Neural cell (in vitro differentiated cells): ENCODE results near the gene NBEA. TPM values are rescaled to one million over a fixed set of nuclear protein-coding genes. Genes with fewer than 3 reads are reported as not detected.

Experiments used
- H2AFZ ChIP-seq: fragments of 200-600, 300-800 bp; sonication (generic), shearing (Covaris generic); 2 replicates; pipeline ENCODE4 v1.6.0; 2014; ENCODE audit warnings: low read depth, mild to moderate bottlenecking, antibody characterized with exemption, low read length, moderate library complexity
- H3F3A ChIP-seq: fragments of 200-600 bp; shearing (Covaris generic); 2 replicates; pipeline ENCODE4 v1.6.1; 2016; ENCODE audit warnings: mild to moderate bottlenecking, moderate library complexity, mixed read lengths, antibody characterized with exemption, low read length; ENCODE audit not compliant: insufficient read depth, poor library complexity, severe bottlenecking
- H3K27ac ChIP-seq: fragments of 200-600, 300-800 bp; sonication (generic), shearing (Covaris generic); 2 replicates; pipeline ENCODE4 v1.5.1; 2014; ENCODE audit warnings: mild to moderate bottlenecking, low read length, moderate library complexity
- H3K27me3 ChIP-seq: fragments of 300-800, 200-600 bp; sonication (generic), shearing (Covaris generic); 2 replicates; pipeline ENCODE4 v1.6.0; 2014; ENCODE audit warnings: mild to moderate bottlenecking, low read depth, low read length, moderate library complexity; ENCODE audit not compliant: insufficient read depth
- H3K36me3 ChIP-seq: fragments of 300-800, 200-600 bp; sonication (generic), shearing (Covaris generic); 2 replicates; pipeline ENCODE4 v1.5.1; 2014; ENCODE audit warnings: mild to moderate bottlenecking, antibody characterized with exemption, low read length, moderate library complexity; ENCODE audit not compliant: insufficient read depth
- H3K4me2 ChIP-seq: fragments of 300-800, 200-600 bp; sonication (generic), shearing (Covaris generic); 2 replicates; pipeline ENCODE4 v1.6.0; 2014; ENCODE audit warnings: mild to moderate bottlenecking, low read length
- H3K4me3 ChIP-seq: fragments of 300-800, 200-600 bp; sonication (generic), shearing (Covaris generic); 2 replicates; pipeline ENCODE4 v1.5.1; 2014; ENCODE audit warnings: mild to moderate bottlenecking, low read length, moderate library complexity
- H3K79me2 ChIP-seq: fragments of 200-600 bp; shearing (Covaris generic); replicated peaks from 2 replicates; pipeline ENCODE4 v1.6.0; 2014; ENCODE audit warnings: mild to moderate bottlenecking, low read length, moderate library complexity; ENCODE audit not compliant: insufficient read depth
- H3K9ac ChIP-seq: fragments of 300-800, 200-600 bp; sonication (generic), shearing (Covaris generic); 2 replicates; pipeline ENCODE4 v1.6.1; 2016; ENCODE audit warnings: mild to moderate bottlenecking, low read length, mixed read lengths
- H3K9me2 ChIP-seq: fragments of 200-600 bp; shearing (Covaris generic); 2 replicates; pipeline ENCODE4 v1.6.1; 2016; ENCODE audit warnings: mild to moderate bottlenecking, low read length, mixed read lengths; ENCODE audit not compliant: insufficient read depth
- H3K9me3 ChIP-seq: fragments of 200-600, 300-800 bp; sonication (generic), shearing (Covaris generic); 2 replicates; pipeline ENCODE4 v1.6.1; 2016; ENCODE audit warnings: mild to moderate bottlenecking, mixed run types, low read length, moderate library complexity, mixed read lengths
- H4K20me1 ChIP-seq: fragments of 200-600 bp; shearing (Covaris generic); 2 replicates; pipeline ENCODE4 v1.6.1; 2016; ENCODE audit warnings: mild to moderate bottlenecking, mixed run types; ENCODE audit not compliant: insufficient read depth
- EP300 ChIP-seq: fragments of 450-650 bp; conservative IDR thresholded peaks from 2 replicates; pipeline ENCODE4 v1.6.1; 2014; ENCODE audit warnings: antibody characterized with exemption, mild to moderate bottlenecking, moderate library complexity; ENCODE audit not compliant: poor library complexity, severe bottlenecking
- EZH2 ChIP-seq: fragments of 200-600, 300-800 bp; shearing (Covaris generic), sonication (generic); IDR thresholded peaks from 2 replicates; pipeline ENCODE4 v1.6.1; 2014; ENCODE audit warnings: antibody characterized with exemption, low read length, borderline replicate concordance, mild to moderate bottlenecking; ENCODE audit not compliant: insufficient read depth, poor library complexity, severe bottlenecking
- MXI1 ChIP-seq: fragments of 450-650 bp; conservative IDR thresholded peaks from 2 replicates; pipeline ENCODE4 v1.6.1; 2014; ENCODE audit warnings: antibody characterized with exemption, mild to moderate bottlenecking; ENCODE audit not compliant: poor library complexity, severe bottlenecking
- POLR2AphosphoS5 ChIP-seq: IDR thresholded peaks from 2 replicates; pipeline ENCODE4 v1.6.1; 2012
- RAD21 ChIP-seq: fragments of 450-650 bp; conservative IDR thresholded peaks from 2 replicates; pipeline ENCODE4 v1.6.1; 2014; ENCODE audit warnings: antibody characterized with exemption, mild to moderate bottlenecking, moderate library complexity
- SMC3 ChIP-seq: fragments of 450-650 bp; conservative IDR thresholded peaks from 2 replicates; pipeline ENCODE4 v1.6.1; 2014; ENCODE audit warnings: antibody characterized with exemption, mild to moderate bottlenecking, moderate library complexity; ENCODE audit not compliant: poor library complexity
- TAF1 ChIP-seq: IDR thresholded peaks from 2 replicates; pipeline ENCODE4 v1.6.1; 2012; ENCODE audit warnings: low read depth
- polyA plus RNA-seq: library from polyadenylated mRNA; depleted of rRNA; stranded (reverse); fragments of >200 nt; gene quantifications from 2 replicates; pipeline ENCODE4 v1.2.3, GENCODE V29; 2014
- TF ChIP-seq, protein P1 (sequence below): IDR thresholded peaks from 2 replicates; pipeline ENCODE4 v1.6.1; 2012; ENCODE audit warnings: borderline replicate concordance
- TF ChIP-seq, protein P2 (sequence below): fragments of 450-650 bp; IDR thresholded peaks from 2 replicates; pipeline ENCODE4 v1.5.1; 2014; ENCODE audit warnings: antibody characterized with exemption, mild to moderate bottlenecking, moderate library complexity; ENCODE audit not compliant: poor library complexity, severe bottlenecking

The NBEA gene
- polyA plus RNA-seq, 1 donor from 2014 or later: 55.8 TPM

DNA sequence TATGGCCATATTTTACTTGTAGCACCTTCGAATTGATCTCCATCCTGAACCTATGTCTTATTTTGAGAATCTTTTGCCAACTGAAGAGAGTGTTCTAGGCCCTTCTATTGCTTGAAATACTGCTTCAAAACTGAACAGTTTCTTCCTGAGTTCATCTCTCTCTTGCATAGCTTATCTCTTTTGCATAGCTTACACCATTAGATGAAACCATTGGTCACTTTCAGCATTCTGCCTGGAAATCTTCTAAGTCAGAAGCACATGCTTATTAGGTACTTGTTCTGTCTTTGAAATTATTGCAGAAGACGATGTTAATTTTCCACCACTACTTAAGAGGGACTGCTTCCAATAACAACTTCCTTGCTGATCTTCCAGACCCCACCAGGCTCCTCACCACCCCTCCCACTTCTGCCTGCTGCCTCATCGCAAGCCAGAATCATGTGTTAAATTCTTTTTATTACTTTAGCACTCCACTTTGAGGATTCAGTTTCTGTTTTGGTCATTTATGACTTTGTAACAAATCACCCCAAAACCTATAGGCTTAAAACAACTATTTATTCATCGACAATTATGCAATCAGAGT lies 656.8 kb downstream of the NBEA start:
- Histone ChIP-seq H3K27me3 (no peaks in the 10 kb centered on the region), H4K20me1 (no peaks in the 10 kb centered on the region), H3F3A (no peaks in the 10 kb centered on the region), H3K4me2 (no peak overlapping the region), H3K9me3 (no peaks in the 10 kb centered on the region), H3K9ac (no peak overlapping the region), H3K9me2 (no peaks in the 10 kb centered on the region), H3K4me3 (no peak overlapping the region), H3K36me3 (no peaks in the 10 kb centered on the region), H3K79me2 (no peaks in the 10 kb centered on the region), H2AFZ (no peak overlapping the region), H3K27ac (no peak overlapping the region)
- TF ChIP-seq TAF1 (no peak), MXI1 (no peak), EP300 (no peak), POLR2AphosphoS5 (no peak), RAD21 (no peak), EZH2 (no peak), SMC3 (no peak)
- TF ChIP-seq, protein P1, sequence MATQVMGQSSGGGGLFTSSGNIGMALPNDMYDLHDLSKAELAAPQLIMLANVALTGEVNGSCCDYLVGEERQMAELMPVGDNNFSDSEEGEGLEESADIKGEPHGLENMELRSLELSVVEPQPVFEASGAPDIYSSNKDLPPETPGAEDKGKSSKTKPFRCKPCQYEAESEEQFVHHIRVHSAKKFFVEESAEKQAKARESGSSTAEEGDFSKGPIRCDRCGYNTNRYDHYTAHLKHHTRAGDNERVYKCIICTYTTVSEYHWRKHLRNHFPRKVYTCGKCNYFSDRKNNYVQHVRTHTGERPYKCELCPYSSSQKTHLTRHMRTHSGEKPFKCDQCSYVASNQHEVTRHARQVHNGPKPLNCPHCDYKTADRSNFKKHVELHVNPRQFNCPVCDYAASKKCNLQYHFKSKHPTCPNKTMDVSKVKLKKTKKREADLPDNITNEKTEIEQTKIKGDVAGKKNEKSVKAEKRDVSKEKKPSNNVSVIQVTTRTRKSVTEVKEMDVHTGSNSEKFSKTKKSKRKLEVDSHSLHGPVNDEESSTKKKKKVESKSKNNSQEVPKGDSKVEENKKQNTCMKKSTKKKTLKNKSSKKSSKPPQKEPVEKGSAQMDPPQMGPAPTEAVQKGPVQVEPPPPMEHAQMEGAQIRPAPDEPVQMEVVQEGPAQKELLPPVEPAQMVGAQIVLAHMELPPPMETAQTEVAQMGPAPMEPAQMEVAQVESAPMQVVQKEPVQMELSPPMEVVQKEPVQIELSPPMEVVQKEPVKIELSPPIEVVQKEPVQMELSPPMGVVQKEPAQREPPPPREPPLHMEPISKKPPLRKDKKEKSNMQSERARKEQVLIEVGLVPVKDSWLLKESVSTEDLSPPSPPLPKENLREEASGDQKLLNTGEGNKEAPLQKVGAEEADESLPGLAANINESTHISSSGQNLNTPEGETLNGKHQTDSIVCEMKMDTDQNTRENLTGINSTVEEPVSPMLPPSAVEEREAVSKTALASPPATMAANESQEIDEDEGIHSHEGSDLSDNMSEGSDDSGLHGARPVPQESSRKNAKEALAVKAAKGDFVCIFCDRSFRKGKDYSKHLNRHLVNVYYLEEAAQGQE: no peak
- TF ChIP-seq, protein P2, sequence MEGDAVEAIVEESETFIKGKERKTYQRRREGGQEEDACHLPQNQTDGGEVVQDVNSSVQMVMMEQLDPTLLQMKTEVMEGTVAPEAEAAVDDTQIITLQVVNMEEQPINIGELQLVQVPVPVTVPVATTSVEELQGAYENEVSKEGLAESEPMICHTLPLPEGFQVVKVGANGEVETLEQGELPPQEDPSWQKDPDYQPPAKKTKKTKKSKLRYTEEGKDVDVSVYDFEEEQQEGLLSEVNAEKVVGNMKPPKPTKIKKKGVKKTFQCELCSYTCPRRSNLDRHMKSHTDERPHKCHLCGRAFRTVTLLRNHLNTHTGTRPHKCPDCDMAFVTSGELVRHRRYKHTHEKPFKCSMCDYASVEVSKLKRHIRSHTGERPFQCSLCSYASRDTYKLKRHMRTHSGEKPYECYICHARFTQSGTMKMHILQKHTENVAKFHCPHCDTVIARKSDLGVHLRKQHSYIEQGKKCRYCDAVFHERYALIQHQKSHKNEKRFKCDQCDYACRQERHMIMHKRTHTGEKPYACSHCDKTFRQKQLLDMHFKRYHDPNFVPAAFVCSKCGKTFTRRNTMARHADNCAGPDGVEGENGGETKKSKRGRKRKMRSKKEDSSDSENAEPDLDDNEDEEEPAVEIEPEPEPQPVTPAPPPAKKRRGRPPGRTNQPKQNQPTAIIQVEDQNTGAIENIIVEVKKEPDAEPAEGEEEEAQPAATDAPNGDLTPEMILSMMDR: no peak

DNA sequence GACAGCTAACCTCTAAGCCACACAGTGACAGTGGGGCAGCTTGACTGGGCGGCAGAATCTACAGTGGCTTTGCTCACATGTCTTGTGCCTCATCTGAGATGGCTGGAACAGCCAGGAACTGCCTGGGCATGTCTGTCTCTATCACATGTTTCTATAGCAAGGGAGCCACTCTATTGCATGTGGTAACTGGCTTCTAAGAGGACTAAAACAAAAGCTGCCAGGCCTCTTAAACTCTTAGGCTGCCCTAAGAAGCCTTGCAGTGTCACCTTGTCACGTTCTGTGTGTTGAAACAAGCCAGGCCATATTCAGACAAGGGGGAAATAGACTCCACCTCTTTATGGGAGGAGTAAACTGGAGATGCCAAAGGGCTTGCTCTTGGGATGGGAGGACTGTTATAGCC lies 657.3 kb downstream of the NBEA start:
- Histone ChIP-seq H3K4me2 (no peak overlapping the region), H3K9me2 (no peaks in the 10 kb centered on the region), H3F3A (no peaks in the 10 kb centered on the region), H3K27me3 (no peaks in the 10 kb centered on the region), H2AFZ (no peak overlapping the region), H3K36me3 (no peaks in the 10 kb centered on the region), H3K4me3 (no peak overlapping the region), H3K9ac (no peak overlapping the region), H4K20me1 (no peaks in the 10 kb centered on the region), H3K27ac (no peak overlapping the region), H3K9me3 (no peaks in the 10 kb centered on the region), H3K79me2 (no peaks in the 10 kb centered on the region)
- TF ChIP-seq, protein P2: no peak
- TF ChIP-seq EZH2: no peak
- no peak for TF ChIP-seq RAD21
- no peak for TF ChIP-seq MXI1
- no peak for TF ChIP-seq SMC3
- no peak for TF ChIP-seq TAF1
- TF ChIP-seq, protein P1: no peak
- no peak for TF ChIP-seq EP300
- no peak for TF ChIP-seq POLR2AphosphoS5
